Measurements from ENCODE around the gene USP47. TPM values are rescaled to one million over a fixed set of nuclear protein-coding genes. Genes with fewer than 3 reads are reported as not detected.

The USP47 gene
- total RNA-seq, 4 donors from 2014 or later = 84.4 to 222 (median 97.6) TPM

GRCh38 chr11:11871991-11872401 is 30.2 kb downstream of the USP47 start:
- ATAC-seq = no peak

GRCh38 chr11:11876458-11876857 is 34.7 kb downstream of the USP47 start:
- Histone ChIP-seq H3K27ac (no peak overlapping the region), H3K36me3 (no peaks in the 10 kb centered on the region), H3K9me3 (no peaks in the 10 kb centered on the region), H3K4me3 (no peak overlapping the region), H3K27me3 (no peaks in the 10 kb centered on the region), H3K4me1 (peaks cover 15 to 17% of the 10 kb centered on the region in 2 donors)
- TF ChIP-seq POLR2A (IDR thresholded peaks at IDR 0.05) = no peak
- TF ChIP-seq CTCF (IDR thresholded peaks at IDR 0.05 in 4 of 5, conservative IDR thresholded peaks at IDR 0.05 in 1 of 5) = peak in 3 of 5 experiments; percentile 13 to 44 (median 21)
- peak in 1 of 2 donors; percentile 66 for ATAC-seq
- intact Hi-C loops (cut with DNase I; ENCODE audit: low total_unique reads) = no loop called here
- no peak for DNase-seq
- in situ Hi-C loops (cut with MboI; ENCODE audit: low sequenced_read_pairs in 4 of 4) = no loop called here

More at GRCh38 chr11:11871991-11872401, 30.2 kb downstream of the USP47 start:
- no peak overlapping the region for H3K4me3 ChIP-seq
- no peaks in the 10 kb centered on the region for H3K27me3 ChIP-seq
- DNase-seq = no peak
- TF ChIP-seq CTCF (IDR thresholded peaks at IDR 0.05 in 4 of 5, conservative IDR thresholded peaks at IDR 0.05 in 1 of 5) (no peak), POLR2A (IDR thresholded peaks at IDR 0.05) (no peak)
- peaks cover 24 to 30% of the 10 kb centered on the region in 2 donors for H3K4me1 ChIP-seq
- intact Hi-C loops (cut with DNase I; ENCODE audit: low total_unique reads) = no loop called here
- no peaks in the 10 kb centered on the region for H3K36me3 ChIP-seq
- H3K9me3 ChIP-seq = no peaks in the 10 kb centered on the region
- in situ Hi-C loops (cut with MboI; ENCODE audit: low sequenced_read_pairs in 4 of 4) = no loop called here
- H3K27ac ChIP-seq = no peak overlapping the region

GRCh38 chr11:11880179-11880578 is 38.4 kb downstream of the USP47 start:
- peaks cover 4 to 10% of the 10 kb centered on the region in 2 donors for H3K4me1 ChIP-seq
- H3K9me3 ChIP-seq = no peaks in the 10 kb centered on the region
- peaks cover 3 to 22% of the 10 kb centered on the region in 2 donors for H3K36me3 ChIP-seq
- in situ Hi-C loops (cut with MboI; ENCODE audit: low sequenced_read_pairs in 4 of 4) = no loop called here
- DNase-seq (no peak), ATAC-seq (no peak)
- H3K4me3 ChIP-seq = no peak overlapping the region
- H3K27ac ChIP-seq = no peak overlapping the region
- TF ChIP-seq CTCF (IDR thresholded peaks at IDR 0.05 in 4 of 5, conservative IDR thresholded peaks at IDR 0.05 in 1 of 5) = no peak
- intact Hi-C loops (cut with DNase I; ENCODE audit: low total_unique reads) = no loop called here
- no peaks in the 10 kb centered on the region for H3K27me3 ChIP-seq

- in situ Hi-C loops (cut with MboI; ENCODE audit: low sequenced_read_pairs in 4 of 4) = no loop called here
- peaks cover 4 to 6% of the 10 kb centered on the region in 2 donors for H3K4me1 ChIP-seq
- no peak overlapping the region for H3K4me3 ChIP-seq
- no peak overlapping the region for H3K27ac ChIP-seq
- H3K36me3 ChIP-seq = peaks cover 3 to 46% of the 10 kb centered on the region in 2 donors
- DNase-seq (no peak), ATAC-seq (no peak)
- H3K9me3 ChIP-seq = no peaks in the 10 kb centered on the region
- H3K27me3 ChIP-seq = no peaks in the 10 kb centered on the region
- intact Hi-C loops (cut with DNase I; ENCODE audit: low total_unique reads) = no loop called here
- TF ChIP-seq POLR2A (IDR thresholded peaks at IDR 0.05) (no peak), CTCF (IDR thresholded peaks at IDR 0.05 in 4 of 5, conservative IDR thresholded peaks at IDR 0.05 in 1 of 5) (no peak)
Observed at GRCh38 chr11:11882539-11882938, 40.8 kb downstream of the USP47 start.

- H3K4me3 ChIP-seq = no peak overlapping the region
- no peaks in the 10 kb centered on the region for H3K9me3 ChIP-seq
- H3K4me1 ChIP-seq = peaks cover 0 to 6% of the 10 kb centered on the region in 2 donors
- ATAC-seq (no peak), DNase-seq (no peak)
- H3K27ac ChIP-seq = no peak overlapping the region
- H3K27me3 ChIP-seq = no peaks in the 10 kb centered on the region
- TF ChIP-seq CTCF (IDR thresholded peaks at IDR 0.05 in 4 of 5, conservative IDR thresholded peaks at IDR 0.05 in 1 of 5) = no peak
- TF ChIP-seq POLR2A (IDR thresholded peaks at IDR 0.05) = no peak
- peaks cover 3 to 60% of the 10 kb centered on the region in 2 donors for H3K36me3 ChIP-seq
- intact Hi-C loops (cut with DNase I; ENCODE audit: low total_unique reads) = no loop called here
- in situ Hi-C loops (cut with MboI; ENCODE audit: low sequenced_read_pairs in 4 of 4) = no loop called here
Observed at GRCh38 chr11:11884351-11884750, 42.6 kb downstream of the USP47 start.

All from gastrocnemius medialis (tissue), 4 donors.